H1 (cell line): ENCODE data around the gene RBP3. TPM values are rescaled to one million over a fixed set of nuclear protein-coding genes. Genes with fewer than 3 reads are reported as not detected.

Experiments used
- CTCF ChIA-PET: fragments of 300-600 bp; sonication (Branson Sonifier 250); formaldehyde crosslinking; loops from one replicate; lab custom pipeline; 2021; ENCODE audit not compliant: partially characterized antibody; lab: Charles Lee
- POLR2A ChIA-PET: fragments of 300-600 bp; sonication (Branson Sonifier 250); formaldehyde crosslinking; loops from one replicate; lab custom pipeline; 2021; ENCODE audit warnings: inconsistent platforms; ENCODE audit not compliant: partially characterized antibody; lab: Charles Lee
- DNase-seq, 2 experiments: peaks; one replicate each; pipeline versions ENCODE4 v3.0.0 to v3.0.0-alpha.2; 2010 to 2022; ENCODE audit warnings: low spot score in 2 of 2, low read depth in 1 of 2, mixed read lengths in 1 of 2
- FAIRE-seq: peaks from 2 replicates; lab custom pipeline; 2011; peaks lifted over from hg19 to GRCh38; lab: Jason Lieb, UNC
- H2AFZ ChIP-seq: 2 replicates; pipeline ENCODE4 v1.8.1; 2012; ENCODE audit warnings: low read length, inconsistent platforms
- H2AK5ac ChIP-seq: 2 replicates; pipeline ENCODE4 v1.6.1; 2013; ENCODE audit warnings: low read depth, low read length
- H2BK120ac ChIP-seq: replicated peaks from 2 replicates; pipeline ENCODE3; 2013; ENCODE audit warnings: low read depth, low read length, inconsistent platforms
- H2BK12ac ChIP-seq: 2 replicates; pipeline ENCODE4 v1.6.1; 2013; ENCODE audit warnings: low read depth, low read length
- H2BK15ac ChIP-seq: 2 replicates; pipeline ENCODE4 v1.6.1; 2013; ENCODE audit warnings: low read length
- H2BK20ac ChIP-seq: 2 replicates; pipeline ENCODE4 v1.6.1; 2013; ENCODE audit warnings: low read length
- H2BK5ac ChIP-seq: 2 replicates; pipeline ENCODE4 v1.6.1; 2013; ENCODE audit warnings: low read depth, low read length
- H3K14ac ChIP-seq: 2 replicates; pipeline ENCODE4 v1.6.1; 2013; ENCODE audit warnings: inconsistent platforms; ENCODE audit not compliant: insufficient read length
- H3K18ac ChIP-seq: 2 replicates; pipeline ENCODE4 v1.6.1; 2013; ENCODE audit warnings: low read length; ENCODE audit errors: extremely low read depth
- H3K23ac ChIP-seq: 2 replicates; pipeline ENCODE4 v1.6.1; 2013; ENCODE audit warnings: inconsistent platforms; ENCODE audit not compliant: insufficient read length
- H3K23me2 ChIP-seq: 2 replicates; pipeline ENCODE4 v1.6.1; 2013; ENCODE audit warnings: low read depth, low read length
- H3K27ac ChIP-seq: 2 replicates; pipeline ENCODE4 v1.6.1; 2011; ENCODE audit warnings: low read depth, low read length, inconsistent platforms
- H3K27me3 ChIP-seq, 4 experiments: replicated peaks in 1 of 4; 1 replicate in 1 of 4; 2 replicates in 3 of 4; pipeline versions ENCODE4 v1.6.1 to v1.8.1; 2011 to 2013; ENCODE audit warnings: low read length in 3 of 4, mild to moderate bottlenecking in 3 of 4, inconsistent platforms in 2 of 4, mixed read lengths in 2 of 4, moderate library complexity in 1 of 4; ENCODE audit not compliant: control insufficient read depth in 3 of 4, insufficient read depth in 3 of 4; ENCODE audit errors: extremely low read depth in 1 of 4
- H3K36me3 ChIP-seq, 4 experiments: 2 replicates each; pipeline versions ENCODE4 v1.6.1 to v1.8.1; 2011 to 2013; ENCODE audit warnings: mild to moderate bottlenecking in 4 of 4, low read length in 3 of 4, moderate library complexity in 2 of 4, control low read depth in 1 of 4, inconsistent platforms in 1 of 4; ENCODE audit not compliant: insufficient read depth in 4 of 4, control insufficient read depth in 2 of 4
- H3K4ac ChIP-seq: replicated peaks from 2 replicates; pipeline ENCODE3; 2013; ENCODE audit warnings: low read length, low read depth, mixed read lengths, inconsistent platforms; ENCODE audit not compliant: insufficient read length
- H3K4me1 ChIP-seq, 4 experiments: replicated peaks in 1 of 4; 1 replicate in 1 of 4; 2 replicates in 3 of 4; pipeline versions ENCODE4 v1.6.1 to v1.8.1; 2011 to 2013; ENCODE audit warnings: low read length in 3 of 4, inconsistent platforms in 2 of 4, mixed read lengths in 1 of 4; ENCODE audit not compliant: insufficient read depth in 4 of 4, control insufficient read depth in 3 of 4
- H3K4me2 ChIP-seq, 2 experiments: 2 replicates each; pipeline versions ENCODE4 v1.6.1 to v1.8.1; 2011 to 2013; ENCODE audit warnings: low read depth in 2 of 2, low read length in 2 of 2, control low read depth in 1 of 2, inconsistent platforms in 1 of 2, mild to moderate bottlenecking in 1 of 2; ENCODE audit not compliant: insufficient read depth in 1 of 2
- H3K4me3 ChIP-seq, 4 experiments: fragments of 200-600, 300-600 bp in 1 of 4; sonication (generic), shearing (Covaris generic), sonication (Bioruptor Twin) in 1 of 4; 2 replicates each; pipeline versions ENCODE4 v1.5.1 to v1.8.1; 2011 to 2016; ENCODE audit warnings: low read length in 4 of 4, low read depth in 3 of 4, control low read depth in 2 of 4, inconsistent platforms in 2 of 4, mild to moderate bottlenecking in 2 of 4, mixed read lengths in 1 of 4, moderate library complexity in 1 of 4; ENCODE audit not compliant: insufficient read depth in 2 of 4; ENCODE audit errors: extremely low read depth in 1 of 4
- H3K56ac ChIP-seq: replicated peaks from 2 replicates; pipeline ENCODE3; 2013; ENCODE audit warnings: low read depth, mild to moderate bottlenecking, mixed read lengths, low read length, inconsistent platforms; ENCODE audit not compliant: insufficient read length
- H3K79me1 ChIP-seq: 2 replicates; pipeline ENCODE4 v1.6.1; 2013; ENCODE audit warnings: low read depth, low read length, control low read depth
- H3K79me2 ChIP-seq, 2 experiments: 2 replicates each; pipeline versions ENCODE4 v1.6.1 to v1.8.1; 2012 to 2013; ENCODE audit warnings: low read length in 2 of 2, mild to moderate bottlenecking in 2 of 2, inconsistent platforms in 1 of 2; ENCODE audit not compliant: insufficient read depth in 2 of 2, control insufficient read depth in 1 of 2
- H3K9ac ChIP-seq, 4 experiments: replicated peaks in 1 of 4; 1 replicate in 1 of 4; 2 replicates in 3 of 4; pipeline versions ENCODE4 v1.6.1 to v1.8.1; 2011 to 2013; ENCODE audit warnings: low read depth in 3 of 4, low read length in 3 of 4, control low read depth in 2 of 4, mild to moderate bottlenecking in 2 of 4, moderate library complexity in 2 of 4, inconsistent platforms in 1 of 4; ENCODE audit errors: extremely low read depth in 1 of 4
- H3K9me3 ChIP-seq, 2 experiments: 2 replicates each; pipeline versions ENCODE4 v1.6.1 to v1.8.1; 2012 to 2013; ENCODE audit warnings: mild to moderate bottlenecking in 2 of 2, moderate library complexity in 2 of 2, control low read depth in 1 of 2, inconsistent platforms in 1 of 2, low read depth in 1 of 2, low read length in 1 of 2, mixed read lengths in 1 of 2; ENCODE audit not compliant: insufficient read depth in 2 of 2
- H4K20me1 ChIP-seq, 2 experiments: replicated peaks in 1 of 2; 2 replicates each; pipeline versions ENCODE3 to v1.8.1; 2011 to 2013; ENCODE audit warnings: inconsistent platforms in 2 of 2, low read length in 2 of 2, mild to moderate bottlenecking in 1 of 2; ENCODE audit not compliant: insufficient read depth in 2 of 2, control insufficient read depth in 1 of 2
- H4K5ac ChIP-seq: 2 replicates; pipeline ENCODE4 v1.6.1; 2013; ENCODE audit warnings: low read length, low read depth, mixed read lengths, inconsistent platforms; ENCODE audit not compliant: insufficient read length
- H4K8ac ChIP-seq: 2 replicates; pipeline ENCODE4 v1.8.0; 2013; ENCODE audit warnings: mild to moderate bottlenecking, moderate library complexity, low read length, inconsistent platforms; ENCODE audit not compliant: insufficient read depth; ENCODE audit errors: extremely low read depth
- H4K91ac ChIP-seq: replicated peaks from 2 replicates; pipeline ENCODE3; 2013; ENCODE audit warnings: low read length, mixed read lengths, inconsistent platforms; ENCODE audit not compliant: insufficient read length
- CREB1 ChIP-seq: IDR thresholded peaks from 2 replicates; pipeline ENCODE4 v1.6.1; 2012; ENCODE audit warnings: inconsistent platforms
- EZH2 ChIP-seq: fragments of 200-600 bp; sonication (generic); IDR thresholded peaks from 2 replicates; pipeline ENCODE4 v1.7.1; 2012; ENCODE audit warnings: low read depth, mild to moderate bottlenecking, moderate library complexity, low read length, inconsistent platforms; ENCODE audit not compliant: severe bottlenecking
- KDM1A ChIP-seq: fragments of 200-600, 300-600 bp; sonication (generic); IDR thresholded peaks from 2 replicates; pipeline ENCODE4 v1.7.1; 2016; ENCODE audit warnings: mild to moderate bottlenecking, low read length, borderline replicate concordance
- SRF ChIP-seq: IDR thresholded peaks from 2 replicates; pipeline ENCODE4 v1.6.1; 2011; ENCODE audit warnings: mild to moderate bottlenecking, low read depth, low read length, moderate library complexity
- TAF7 ChIP-seq: optimal IDR thresholded peaks from 2 replicates; pipeline ENCODE3; 2011; ENCODE audit warnings: low read depth, mild to moderate bottlenecking, inconsistent platforms, low read length, moderate library complexity, borderline replicate concordance
- TBP ChIP-seq: IDR thresholded peaks from 2 replicates; pipeline ENCODE4 v1.6.1; 2011; ENCODE audit warnings: low read depth, low read length, improper control_type of control experiment
- WGBS, 2 experiments: shearing (Covaris generic) in 1 of 2; methylation state at CpG; one replicate each; pipeline versions ENCODE4 v1.1.6 to v1.1.7; 2013 to 2015; ENCODE audit warnings: low lambda C conversion rate in 2 of 2, mixed read lengths in 2 of 2, inconsistent platforms in 1 of 2, low coverage in 1 of 2, missing lambda C conversion rate in 1 of 2; ENCODE audit not compliant: insufficient replicate concordance in 2 of 2, insufficient coverage in 1 of 2, insufficient read length in 1 of 2; ENCODE audit errors: extremely low coverage in 1 of 2, missing lambda C conversion rate in 1 of 2; 5-methylcytosine and 5-hydroxymethylcytosine counted together
- polyA plus RNA-seq, 7 experiments: library from polyadenylated mRNA; depleted of rRNA in 3 of 7; stranded (reverse) in 5 of 7; unstranded in 2 of 7; fragments of >200 nt in 5 of 7; fragments of 200-250 nt in 2 of 7; gene quantifications; 1 replicate in 5 of 7; 2 replicates in 1 of 7; 4 replicates in 1 of 7; pipeline versions ENCODE4 v1.2.1 to v1.2.3, GENCODE V29; 2011 to 2013; ENCODE audit warnings: missing spikeins in 2 of 7, mixed read lengths in 2 of 7
- total RNA-seq: library from RNA; stranded (reverse); fragmentation: NEBNext Ultra II Directional; extraction: Animal tissue kit (Norgen Biotek cat#: 25700); gene quantifications from 2 replicates; pipeline ENCODE4 v1.2.1, GENCODE V29; 2021

The RBP3 gene
- total and polyA plus RNA-seq, 2 of the 8 experiments (the other 6 are each of a cell fraction or from before 2014, with no cell fraction given): not detected

GRCh38 chr10:47349941-47350371, 1.8 kb downstream of the RBP3 start:
- no peaks in the 10 kb centered on the region for H3K9me3 ChIP-seq
- no peak overlapping the region for H3K4me2 ChIP-seq
- H3K23ac ChIP-seq: no peak overlapping the region
- no peak overlapping the region for H3K27ac ChIP-seq
- H3K4me3 ChIP-seq: no peak overlapping the region
- H2BK20ac ChIP-seq: no peak overlapping the region
- no peaks in the 10 kb centered on the region; a peak in 2 of 7 replicates for H3K4me1 ChIP-seq
- H2BK120ac ChIP-seq: no peak overlapping the region
- no peak for FAIRE-seq
- no peak for DNase-seq
- H3K23me2 ChIP-seq: no peaks in the 10 kb centered on the region
- ChIA-PET POLR2A (no interaction called here), CTCF (interaction anchor here (14.6 kb wide), 1 partner anchor 12 kb away, joined by 132 read pairs; no protein-coding TSS in a partner anchor)
- H3K79me2 ChIP-seq: no peaks in the 10 kb centered on the region
- no peak overlapping the region for H3K9ac ChIP-seq
- no peaks in the 10 kb centered on the region for H3K79me1 ChIP-seq
- H4K91ac ChIP-seq: no peak overlapping the region
- no peak overlapping the region for H3K56ac ChIP-seq
- H3K14ac ChIP-seq: no peak overlapping the region
- no peak overlapping the region for H4K5ac ChIP-seq
- no peak for TF ChIP-seq EZH2
- TF ChIP-seq CREB1: no peak
- TF ChIP-seq TAF7: no peak
- no peak for TF ChIP-seq SRF
- no peak for TF ChIP-seq KDM1A
- TF ChIP-seq TBP: no peak
- H2BK5ac ChIP-seq: no peak overlapping the region
- no peak overlapping the region for H3K4ac ChIP-seq
- no peak overlapping the region for H2AK5ac ChIP-seq
- no peak overlapping the region for H3K18ac ChIP-seq
- H3K27me3 ChIP-seq: no peaks in the 10 kb centered on the region; a peak in 1 of 7 replicates
- no peak overlapping the region for H2BK12ac ChIP-seq
- H2AFZ ChIP-seq: no peak overlapping the region
- H4K20me1 ChIP-seq: no peaks in the 10 kb centered on the region
- 92% methylated on average over 15 of the region's 31 CpGs; no CpG with 5 or more reads in 1 of the 2 experiments for WGBS, 2 experiments
- H2BK15ac ChIP-seq: no peak overlapping the region
- H4K8ac ChIP-seq: peak overlapping the region; percentile 59; the same call in 1 of the 2 replicates
- no peaks in the 10 kb centered on the region for H3K36me3 ChIP-seq
